Gastroesophageal sphincter (tissue), 3 donors: ENCODE data around the gene MROH2A.

Experiments
- EP300 ChIP-seq: sonication (generic); formaldehyde crosslinking; IDR thresholded peaks from one replicate; pipeline ENCODE4 v1.6.1; 2017; ENCODE audit warnings: antibody characterized with exemption, mild to moderate bottlenecking
- POLR2A ChIP-seq, 2 donors: fragments of 450-650 bp; IDR thresholded peaks; one replicate each; pipeline ENCODE4 v1.6.1; 2017; ENCODE audit warnings: antibody characterized with exemption in 2 of 2, mild to moderate bottlenecking in 2 of 2, moderate library complexity in 1 of 2
- POLR2AphosphoS5 ChIP-seq: sonication (generic); formaldehyde crosslinking; IDR thresholded peaks from one replicate; pipeline ENCODE4 v1.6.1; 2017; ENCODE audit warnings: antibody characterized with exemption
- TF ChIP-seq, protein P1 (sequence below), 4 experiments: fragments of 200-600 bp in 2 of 4; fragments of 450-650 bp in 2 of 4; sonication (generic) in 1 of 4; IDR thresholded peaks; one replicate each; pipeline ENCODE4 v1.5.1; 2017 to 2019; ENCODE audit warnings: antibody characterized with exemption in 4 of 4, mild to moderate bottlenecking in 2 of 4, moderate library complexity in 2 of 4

DNA sequence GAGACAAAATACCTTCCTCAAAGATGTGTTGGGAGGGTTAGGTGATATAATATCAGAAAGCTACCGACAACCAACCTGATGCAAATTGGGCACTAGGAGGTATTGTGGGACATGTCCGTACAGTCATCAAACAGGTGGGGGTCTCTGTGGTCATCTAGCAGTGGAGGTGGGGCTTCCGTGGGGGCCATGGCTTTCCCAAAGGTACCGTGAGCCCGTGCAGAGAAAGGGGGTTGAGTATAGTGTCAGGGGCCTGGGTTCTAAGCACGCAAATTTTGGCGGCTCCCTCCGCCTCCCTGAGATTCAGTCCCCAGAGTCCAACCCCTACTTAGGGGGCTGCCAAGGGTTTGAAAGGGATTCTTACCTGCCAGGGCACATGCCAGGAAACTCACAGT, 43.6 kb downstream of the MROH2A start:
- TF ChIP-seq POLR2A (IDR thresholded peaks at IDR 0.05), result no peak
- TF ChIP-seq, protein P1, sequence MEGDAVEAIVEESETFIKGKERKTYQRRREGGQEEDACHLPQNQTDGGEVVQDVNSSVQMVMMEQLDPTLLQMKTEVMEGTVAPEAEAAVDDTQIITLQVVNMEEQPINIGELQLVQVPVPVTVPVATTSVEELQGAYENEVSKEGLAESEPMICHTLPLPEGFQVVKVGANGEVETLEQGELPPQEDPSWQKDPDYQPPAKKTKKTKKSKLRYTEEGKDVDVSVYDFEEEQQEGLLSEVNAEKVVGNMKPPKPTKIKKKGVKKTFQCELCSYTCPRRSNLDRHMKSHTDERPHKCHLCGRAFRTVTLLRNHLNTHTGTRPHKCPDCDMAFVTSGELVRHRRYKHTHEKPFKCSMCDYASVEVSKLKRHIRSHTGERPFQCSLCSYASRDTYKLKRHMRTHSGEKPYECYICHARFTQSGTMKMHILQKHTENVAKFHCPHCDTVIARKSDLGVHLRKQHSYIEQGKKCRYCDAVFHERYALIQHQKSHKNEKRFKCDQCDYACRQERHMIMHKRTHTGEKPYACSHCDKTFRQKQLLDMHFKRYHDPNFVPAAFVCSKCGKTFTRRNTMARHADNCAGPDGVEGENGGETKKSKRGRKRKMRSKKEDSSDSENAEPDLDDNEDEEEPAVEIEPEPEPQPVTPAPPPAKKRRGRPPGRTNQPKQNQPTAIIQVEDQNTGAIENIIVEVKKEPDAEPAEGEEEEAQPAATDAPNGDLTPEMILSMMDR (IDR thresholded peaks at IDR 0.05), result no peak
- no peak for TF ChIP-seq EP300
- TF ChIP-seq POLR2AphosphoS5, result no peak
